Stomach (tissue), 9 donors: ENCODE data around the gene WDR93. TPM values are rescaled to one million over a fixed set of nuclear protein-coding genes. Genes with fewer than 3 reads are reported as not detected.
A peak's percentile ranks its signal among the peaks of the same experiment; 100 is the strongest.

Experiments
- DNase-seq, 2 donors: peaks; one replicate each; pipeline versions ENCODE4 v3.0.0 to v3.0.0-alpha.2; 2013 to 2019
- H3K27ac ChIP-seq, 5 donors: fragments of 200-600 bp in 4 of 5; sonication (generic) in 4 of 5; one replicate each; pipeline ENCODE4 v1.5.1; 2013 to 2019; ENCODE audit warnings: mild to moderate bottlenecking in 1 of 5, moderate library complexity in 1 of 5
- H3K27me3 ChIP-seq, 3 donors: fragments of 200-600 bp; sonication (generic); one replicate each; pipeline ENCODE4 v1.5.1; 2017 to 2019; ENCODE audit warnings: mixed run types in 1 of 3
- H3K36me3 ChIP-seq, 4 donors: fragments of 200-600 bp; sonication (generic); 1 replicate in 3 of 4; 2 replicates in 1 of 4; pipeline ENCODE4 v1.5.1; 2016 to 2019
- H3K4me1 ChIP-seq, 4 donors: fragments of 200-600 bp; sonication (generic); one replicate each; pipeline ENCODE4 v1.5.1; 2016 to 2019
- H3K4me3 ChIP-seq, 4 donors: fragments of 200-600 bp; sonication (generic) in 3 of 4; one replicate each; pipeline ENCODE4 v1.5.1; 2016 to 2019; ENCODE audit warnings: mild to moderate bottlenecking in 1 of 4
- H3K9me3 ChIP-seq, 4 donors: fragments of 200-600 bp; sonication (generic); one replicate each; pipeline ENCODE4 v1.5.1; 2016 to 2019
- CTCF ChIP-seq, 7 experiments: fragments of 450-650 bp in 4 of 7; fragments of 200-600 bp in 3 of 7; sonication (generic) in 3 of 7; IDR thresholded peaks; one replicate each; pipeline ENCODE4 v1.5.1; 2016 to 2019; ENCODE audit warnings: antibody characterized with exemption in 7 of 7, control low read depth in 2 of 7, mild to moderate bottlenecking in 1 of 7
- EP300 ChIP-seq: sonication (generic); formaldehyde crosslinking; IDR thresholded peaks from one replicate; pipeline ENCODE4 v1.6.1; 2017; ENCODE audit warnings: antibody characterized with exemption
- POLR2A ChIP-seq, 4 donors: fragments of 450-650 bp; IDR thresholded peaks; one replicate each; pipeline ENCODE4 v1.6.1; 2016; ENCODE audit warnings: antibody characterized with exemption in 4 of 4, control low read depth in 2 of 4, mild to moderate bottlenecking in 1 of 4, moderate library complexity in 1 of 4
- POLR2AphosphoS5 ChIP-seq, 3 donors: sonication (generic); formaldehyde crosslinking; IDR thresholded peaks; one replicate each; pipeline ENCODE4 v1.6.1; 2016; ENCODE audit warnings: antibody characterized with exemption in 3 of 3
- WGBS, 5 donors: extraction: QIAGEN DNeasy Blood & Tissue Kit in 3 of 5; methylation state at CpG; one replicate each; pipeline versions ENCODE4 v1.1.5 to v1.1.7; 2013 to 2018; 5-methylcytosine and 5-hydroxymethylcytosine counted together
- intact Hi-C: fragments of 100-400 bp; cut with DNase I; formaldehyde crosslinking; loops from one replicate; pipeline ENCODE4 v1.15.1; 2023; ENCODE audit warnings: low total_unique reads
- polyA plus RNA-seq, 3 donors: library from polyadenylated mRNA; stranded (reverse); fragments of 200-250 nt; gene quantifications; one replicate each; pipeline ENCODE4 v1.2.3, GENCODE V29; 2013
- total RNA-seq, 5 donors: library from RNA; depleted of rRNA; stranded (reverse); fragments of >200 nt; gene quantifications; one replicate each; pipeline versions ENCODE4 v1.1.0 to v1.2.3, GENCODE V29; 2014 to 2016
- donor health status: healthy with polysubstance abuse.
- donor health status: Bipolar disorder and iron deficiency.
- donor health status: healthy.

WDR93 gene
- total and polyA plus RNA-seq, 8 donors = 0.10 TPM; not detected in 7

- no peak for TF ChIP-seq POLR2AphosphoS5 (IDR thresholded peaks at IDR 0.05)
- no peak for TF ChIP-seq CTCF (IDR thresholded peaks at IDR 0.05)
- no peak for TF ChIP-seq POLR2A (IDR thresholded peaks at IDR 0.05)
- TF ChIP-seq EP300 = no peak
- DNase-seq = no peak
- Histone ChIP-seq H3K4me3 (no peak overlapping the region), H3K27me3 (no peaks in the 10 kb centered on the region), H3K36me3 (no peaks in the 10 kb centered on the region), H3K4me1 (peaks cover 16 to 18% (median 16%) of the 10 kb centered on the region in 4 donors), H3K27ac (no peak overlapping the region), H3K9me3 (no peaks in the 10 kb centered on the region)
- WGBS, 5 donors = 86 to 95% (median 95%) methylated on average over 5 of the region's 5 CpGs
- intact Hi-C loops = no loop called here
Measured at GRCh38 chr15:89774492-89774891, 83.9 kb downstream of the WDR93 start.

GRCh38 chr15:89775815-89776214 is 85.2 kb downstream of the WDR93 start:
- Histone ChIP-seq H3K9me3 (no peaks in the 10 kb centered on the region), H3K27ac (peak overlapping the region in 1 of 5 donors; percentile 11), H3K36me3 (no peaks in the 10 kb centered on the region), H3K4me3 (peak overlapping the region; percentile 35 to 47 (median 39)), H3K27me3 (no peaks in the 10 kb centered on the region), H3K4me1 (peaks cover 12 to 18% (median 16%) of the 10 kb centered on the region in 4 donors)
- TF ChIP-seq CTCF (IDR thresholded peaks at IDR 0.05) = no peak
- intact Hi-C loops = no loop called here
- no peak for DNase-seq
- WGBS, 5 donors = 68 to 93% (median 77%) methylated on average over 6 to 14 of the region's 14 CpGs

GRCh38 chr15:89776274-89777072 is 85.9 kb downstream of the WDR93 start, which contains the start of gene MESP2:
TSS of gene MESP2 (plus strand) at chr15:89776332. CDS start at chr15:89776358, 26 bp downstream.
- no peaks in the 10 kb centered on the region for H3K36me3 ChIP-seq
- TF ChIP-seq POLR2AphosphoS5 (IDR thresholded peaks at IDR 0.05) (peak in 2 of 3 donors; percentile 45 to 83), CTCF (IDR thresholded peaks at IDR 0.05) (peak in 5 of 7 experiments; percentile 18 to 48 (median 38)), POLR2A (IDR thresholded peaks at IDR 0.05) (no peak)
- H3K4me3 ChIP-seq = peak within 1 kb of the TSS; percentile 35 to 47 (median 39)
- H3K27ac ChIP-seq = peak within 1 kb of the TSS in 4 of 5 donors; percentile 11 to 68 (median 43)
- no peaks in the 10 kb centered on the region for H3K27me3 ChIP-seq
- intact Hi-C loops = no loop called here
- no peaks in the 10 kb centered on the region for H3K9me3 ChIP-seq
- 5 to 10% (median 6%) methylated on average over 42 to 82 of the region's 82 CpGs for WGBS, 5 donors
- DNase-seq = peak; percentile 89 to 95
- peaks cover 12 to 18% (median 16%) of the 10 kb centered on the region in 4 donors for H3K4me1 ChIP-seq

- WGBS, 5 donors = 61 to 80% (median 63%) methylated on average over 18 to 25 of the region's 25 CpGs
- H3K9me3 ChIP-seq = no peaks in the 10 kb centered on the region
- no peaks in the 10 kb centered on the region for H3K36me3 ChIP-seq
- no peaks in the 10 kb centered on the region for H3K27me3 ChIP-seq
- no peak for DNase-seq
- intact Hi-C loops = no loop called here
- H3K27ac ChIP-seq = peak overlapping the region in 2 of 5 donors; percentile 47 to 68
- peak overlapping the region; percentile 35 to 47 (median 39) for H3K4me3 ChIP-seq
- TF ChIP-seq CTCF (IDR thresholded peaks at IDR 0.05) = no peak
- no peak for TF ChIP-seq POLR2A (IDR thresholded peaks at IDR 0.05)
- no peak for TF ChIP-seq EP300
- TF ChIP-seq POLR2AphosphoS5 (IDR thresholded peaks at IDR 0.05) = no peak
- H3K4me1 ChIP-seq = peaks cover 12 to 21% (median 16%) of the 10 kb centered on the region in 4 donors
Measured at GRCh38 chr15:89777073-89777751, 86.6 kb downstream of the WDR93 start.
